ENCODE results near the gene RBAK. TPM values are rescaled to one million over a fixed set of nuclear protein-coding genes. Genes with fewer than 3 reads are reported as not detected.
"Not testable (repeated sequence)": the region's sequence is repeated elsewhere in the genome, so short reads cannot be mapped to it uniquely, and the experiment has no call there.

RBAK gene
- total RNA-seq, 1 donor from 2014 or later: 9.9 TPM

DNA sequence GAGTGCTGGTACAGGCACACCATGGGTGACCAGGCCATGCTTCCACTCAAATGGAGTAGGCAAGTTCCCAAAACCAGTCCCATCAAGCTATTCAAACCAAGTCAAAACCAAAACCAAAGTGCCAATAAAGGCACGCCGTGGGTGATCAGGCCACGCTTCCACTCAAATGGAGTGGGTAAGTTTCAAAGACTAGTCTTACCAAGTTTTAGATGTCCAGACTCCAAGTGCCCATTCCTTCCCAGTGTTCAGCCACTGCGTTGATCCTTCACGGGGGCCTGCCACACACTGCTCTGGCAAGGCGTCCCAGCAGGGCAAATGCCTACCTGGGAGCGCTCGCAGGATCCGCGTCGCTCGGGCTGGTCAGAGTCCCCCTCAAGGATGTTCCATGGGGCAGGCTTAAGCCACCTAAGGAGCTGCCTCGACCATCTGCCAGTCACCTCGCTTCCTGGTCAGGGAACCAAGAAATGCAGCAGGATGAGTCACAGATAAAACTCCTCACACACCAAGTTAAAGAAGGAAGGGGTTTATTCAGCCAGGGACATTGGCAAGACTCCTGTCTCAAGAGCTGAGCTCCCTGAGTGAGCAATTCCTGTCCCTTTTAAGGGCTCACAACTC, 17.8 kb upstream of the RBAK start:
- H3K4me3 ChIP-seq; H3K9me3 ChIP-seq; H3K27me3 ChIP-seq; H3K4me1 ChIP-seq; intact Hi-C loops (cut with DNase I); H3K36me3 ChIP-seq; H3K27ac ChIP-seq; DNase-seq (ENCODE audit: low spot score in 2 of 2): not testable (repeated sequence)

- H3K27me3 ChIP-seq; H3K4me1 ChIP-seq; H3K36me3 ChIP-seq; DNase-seq (ENCODE audit: low spot score in 2 of 2); H3K27ac ChIP-seq; intact Hi-C loops (cut with DNase I); H3K4me3 ChIP-seq; H3K9me3 ChIP-seq: not testable (repeated sequence)
Measured at GRCh38 chr7:5033186-5033585, 12.5 kb upstream of the RBAK start.

DNA sequence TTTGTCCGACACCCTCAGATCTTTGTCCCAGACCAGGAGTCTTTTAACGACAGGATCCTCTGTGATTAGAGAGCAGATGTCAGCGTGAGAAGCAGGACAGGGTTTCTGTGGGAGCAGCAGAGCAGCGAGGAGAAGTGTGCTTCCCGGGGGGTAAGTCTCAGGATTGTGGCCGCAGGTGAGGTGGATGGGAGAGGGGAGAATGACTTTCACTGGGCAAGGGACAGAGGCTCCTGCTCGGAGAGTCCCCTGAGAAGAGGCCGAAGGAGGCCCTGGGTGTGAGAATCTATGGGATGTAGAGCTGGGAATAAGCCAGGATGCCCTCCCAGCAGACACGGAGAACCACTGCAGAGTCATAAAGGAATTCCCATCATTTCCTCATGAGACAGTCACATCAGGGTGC, 10.4 kb upstream of the RBAK start:
- DNase-seq (ENCODE audit: low spot score in 2 of 2): no peak
- no peaks in the 10 kb centered on the region for H3K36me3 ChIP-seq
- H3K27ac ChIP-seq: no peak overlapping the region
- no peaks in the 10 kb centered on the region for H3K9me3 ChIP-seq
- H3K4me3 ChIP-seq: no peak overlapping the region
- intact Hi-C loops (cut with DNase I): no loop called here
- no peaks in the 10 kb centered on the region for H3K27me3 ChIP-seq
- H3K4me1 ChIP-seq: no peaks in the 10 kb centered on the region
- no peak for TF ChIP-seq CTCF (IDR thresholded peaks at IDR 0.05)

- no peaks in the 10 kb centered on the region for H3K4me1 ChIP-seq
- H3K9me3 ChIP-seq: no peaks in the 10 kb centered on the region
- no peak overlapping the region for H3K4me3 ChIP-seq
- intact Hi-C loops (cut with DNase I): no loop called here
- no peak overlapping the region for H3K27ac ChIP-seq
- no peaks in the 10 kb centered on the region for H3K27me3 ChIP-seq
- no peaks in the 10 kb centered on the region for H3K36me3 ChIP-seq
- DNase-seq (ENCODE audit: low spot score in 2 of 2): no peak
- TF ChIP-seq CTCF (IDR thresholded peaks at IDR 0.05): no peak
Measured at GRCh38 chr7:5036446-5036845, 9.2 kb upstream of the RBAK start.

DNA sequence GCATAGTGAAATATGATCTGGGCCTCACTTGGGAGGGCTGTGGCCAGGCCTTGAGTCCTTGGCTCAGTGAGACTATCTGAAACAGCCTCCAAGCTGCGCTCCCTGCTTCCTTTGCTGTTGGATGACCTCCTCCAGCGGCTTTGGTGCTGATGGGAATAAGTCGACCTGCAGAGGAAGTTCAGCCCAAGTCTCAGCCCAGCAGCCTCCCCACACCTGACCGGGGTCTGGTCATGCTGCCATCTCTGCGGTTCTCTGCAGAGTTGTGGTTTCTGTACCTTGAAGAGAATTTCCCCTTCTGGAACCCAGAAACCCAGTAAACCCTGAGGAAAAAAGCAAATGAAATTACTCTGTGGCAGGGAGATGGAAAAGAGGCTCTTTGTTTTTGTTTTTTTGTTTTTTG, 4.6 kb upstream of the RBAK start:
- H3K27me3 ChIP-seq: no peaks in the 10 kb centered on the region
- no peaks in the 10 kb centered on the region for H3K4me1 ChIP-seq
- no peaks in the 10 kb centered on the region for H3K9me3 ChIP-seq
- H3K4me3 ChIP-seq: no peak overlapping the region
- intact Hi-C loops (cut with DNase I): no loop called here
- TF ChIP-seq CTCF (IDR thresholded peaks at IDR 0.05): no peak
- H3K27ac ChIP-seq: no peak overlapping the region
- no peaks in the 10 kb centered on the region for H3K36me3 ChIP-seq
- no peak for DNase-seq (ENCODE audit: low spot score in 2 of 2)

- Histone ChIP-seq H3K9me3 (no peaks in the 10 kb centered on the region), H3K27ac (no peak overlapping the region), H3K4me1 (peaks cover 0 to 5% of the 10 kb centered on the region in 2 donors), H3K27me3 (no peaks in the 10 kb centered on the region), H3K36me3 (peaks cover under 1 to 3% of the 10 kb centered on the region in 2 donors), H3K4me3 (no peak overlapping the region)
- DNase-seq (ENCODE audit: low spot score in 2 of 2): no peak
- intact Hi-C loops (cut with DNase I): loop anchor here (2.0 kb wide), 1 partner anchor 161 kb away; the partner anchor contains the start of gene RADIL
- TF ChIP-seq CTCF (IDR thresholded peaks at IDR 0.05): no peak
Measured at GRCh38 chr7:5043661-5044060, 2.0 kb upstream of the RBAK start.

- peaks cover 16 to 25% of the 10 kb centered on the region in 2 donors for H3K36me3 ChIP-seq
- not testable (repeated sequence) for DNase-seq (ENCODE audit: low spot score in 2 of 2); H3K27me3 ChIP-seq; H3K4me1 ChIP-seq; H3K9me3 ChIP-seq
- peak overlapping the region; percentile 94 for H3K4me3 ChIP-seq
- intact Hi-C loops (cut with DNase I): loop anchor here (5.0 kb wide), 1 partner anchor 74 kb away; no protein-coding TSS in a partner anchor
- H3K27ac ChIP-seq: peak overlapping the region; percentile 64 to 80
Measured at GRCh38 chr7:5046397-5046732, 705 bp downstream of the RBAK start.

- H3K36me3 ChIP-seq: peaks cover 18 to 33% of the 10 kb centered on the region in 2 donors
- not testable (repeated sequence) for H3K4me1 ChIP-seq; DNase-seq (ENCODE audit: low spot score in 2 of 2); H3K27me3 ChIP-seq; H3K27ac ChIP-seq
- peak overlapping the region in 1 of 2 donors; percentile 94 for H3K4me3 ChIP-seq
- intact Hi-C loops (cut with DNase I): loop anchor here (5.0 kb wide), 1 partner anchor 75 kb away; no protein-coding TSS in a partner anchor
- peaks cover 4 to 10% of the 10 kb centered on the region in 2 donors for H3K9me3 ChIP-seq
Measured at GRCh38 chr7:5047127-5047526, 1.5 kb downstream of the RBAK start.
